ENCODE measurements around the gene PARD6A.

Gene PARD6A

GRCh38 chr16:67661101-67661761 is 471 bp downstream of the PARD6A start:
- Histone ChIP-seq H3K4me3 (ENCODE audit: insufficient read depth in 1 of 2, low read depth in 1 of 2, low read length in 2 of 2) (peak overlapping the region; percentile 82 to 100), H3K4me2 (ENCODE audit: low read length, poor library complexity, severe bottlenecking) (peak overlapping the region; percentile 52), H2BK12ac (ENCODE audit: low read length in 2 of 2) (no peak overlapping the region)

GRCh38 chr16:67661886-67662652 is 1.3 kb downstream of the PARD6A start:
- 94% methylated on average over 34 of the region's 34 CpGs for WGBS
- Histone ChIP-seq H2AFZ (ENCODE audit: low read depth, low read length) (no peak overlapping the region), H3K79me1 (replicated peaks; ENCODE audit: low read length, poor library complexity, severe bottlenecking) (peaks cover 11% of the 10 kb centered on the region), H3K4me2 (ENCODE audit: low read length, poor library complexity, severe bottlenecking) (no peak overlapping the region), H3K9ac (ENCODE audit: low read length) (no peak overlapping the region), H3K9me3 (ENCODE audit: control insufficient read depth, low read length) (no peaks in the 10 kb centered on the region), H3K18ac (ENCODE audit: low read depth in 1 of 2, low read length in 2 of 2) (no peak overlapping the region), H2BK12ac (ENCODE audit: low read length in 2 of 2) (no peak overlapping the region), H3K4me1 (ENCODE audit: control insufficient read depth, insufficient read depth, low read depth, low read length) (peaks cover 28% of the 10 kb centered on the region), H3K14ac (ENCODE audit: low read length in 2 of 2) (no peak overlapping the region), H2BK120ac (ENCODE audit: low read depth, low read length) (no peak overlapping the region), H3K27ac (ENCODE audit: low read length, poor library complexity, severe bottlenecking) (no peak overlapping the region), H2AK5ac (ENCODE audit: low read length, severe bottlenecking) (no peak overlapping the region), H3K36me3 (ENCODE audit: control insufficient read depth in 1 of 2, insufficient read depth in 2 of 2, low read depth in 1 of 2, low read length in 2 of 2) (peaks cover 25 to 44% of the 10 kb centered on the region in 2 experiments), H3K4ac (ENCODE audit: low read depth in 1 of 2, low read length in 2 of 2) (no peak overlapping the region), H4K8ac (ENCODE audit: low read length) (no peak overlapping the region), H2BK15ac (ENCODE audit: low read depth, poor library complexity, severe bottlenecking) (no peak overlapping the region), H3K4me3 (ENCODE audit: insufficient read depth in 1 of 2, low read depth in 1 of 2, low read length in 2 of 2) (no peak overlapping the region), H3K23ac (ENCODE audit: low read length in 2 of 2) (no peak overlapping the region), H4K91ac (ENCODE audit: low read length) (no peak overlapping the region), H3K27me3 (ENCODE audit: control insufficient read depth in 1 of 2, insufficient read depth in 1 of 2, low read length in 2 of 2) (no peaks in the 10 kb centered on the region), H2BK5ac (ENCODE audit: low read depth, low read length, poor library complexity, severe bottlenecking) (no peak overlapping the region)
- DNase-seq = no peak

More at GRCh38 chr16:67661101-67661761, 471 bp downstream of the PARD6A start:
- Histone ChIP-seq H2BK5ac (ENCODE audit: low read depth, low read length, poor library complexity, severe bottlenecking) (no peak overlapping the region), H2BK120ac (ENCODE audit: low read depth, low read length) (no peak overlapping the region), H3K9me3 (ENCODE audit: control insufficient read depth, low read length) (no peaks in the 10 kb centered on the region), H3K18ac (ENCODE audit: low read depth in 1 of 2, low read length in 2 of 2) (no peak overlapping the region), H3K23ac (ENCODE audit: low read length in 2 of 2) (no peak overlapping the region), H3K9ac (ENCODE audit: low read length) (peak overlapping the region; percentile 37), H4K91ac (ENCODE audit: low read length) (peak overlapping the region; percentile 22), H3K27me3 (ENCODE audit: control insufficient read depth in 1 of 2, insufficient read depth in 1 of 2, low read length in 2 of 2) (no peaks in the 10 kb centered on the region), H3K79me1 (replicated peaks; ENCODE audit: low read length, poor library complexity, severe bottlenecking) (peaks cover 11% of the 10 kb centered on the region), H3K14ac (ENCODE audit: low read length in 2 of 2) (no peak overlapping the region), H2AK5ac (ENCODE audit: low read length, severe bottlenecking) (no peak overlapping the region), H3K27ac (ENCODE audit: low read length, poor library complexity, severe bottlenecking) (peak overlapping the region; percentile 18), H3K4ac (ENCODE audit: low read depth in 1 of 2, low read length in 2 of 2) (no peak overlapping the region), H3K36me3 (ENCODE audit: control insufficient read depth in 1 of 2, insufficient read depth in 2 of 2, low read depth in 1 of 2, low read length in 2 of 2) (peaks cover 25 to 49% of the 10 kb centered on the region in 2 experiments), H2BK15ac (ENCODE audit: low read depth, poor library complexity, severe bottlenecking) (no peak overlapping the region), H2AFZ (ENCODE audit: low read depth, low read length) (no peak overlapping the region), H4K8ac (ENCODE audit: low read length) (no peak overlapping the region), H3K4me1 (ENCODE audit: control insufficient read depth, insufficient read depth, low read depth, low read length) (peaks cover 24% of the 10 kb centered on the region)
- peak; percentile 77 for DNase-seq
- 21% methylated on average over 38 of the region's 39 CpGs for WGBS

DNA sequence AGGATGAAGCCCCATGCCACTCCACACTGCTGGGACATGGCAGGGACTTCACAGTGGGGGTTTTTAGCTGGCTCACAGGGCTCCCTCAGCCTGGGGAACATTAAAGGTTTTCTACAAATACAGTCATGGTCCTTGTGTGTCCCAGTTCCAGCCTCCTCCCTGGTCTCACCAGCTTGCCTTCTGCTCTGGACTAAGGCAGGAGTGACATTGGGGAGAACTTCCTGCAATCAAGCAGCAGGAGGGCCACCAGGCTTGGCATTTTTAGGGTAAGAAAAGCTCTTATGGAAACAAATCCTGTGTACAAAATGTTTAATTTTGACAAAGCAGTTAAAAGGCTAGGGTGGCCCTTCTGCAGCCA is 1.9 kb downstream of the PARD6A start:
- Histone ChIP-seq H3K9me3 (ENCODE audit: control insufficient read depth, low read length) (no peaks in the 10 kb centered on the region), H3K9ac (ENCODE audit: low read length) (no peak overlapping the region), H2BK5ac (ENCODE audit: low read depth, low read length, poor library complexity, severe bottlenecking) (no peak overlapping the region), H2BK15ac (ENCODE audit: low read depth, poor library complexity, severe bottlenecking) (no peak overlapping the region), H2AFZ (ENCODE audit: low read depth, low read length) (no peak overlapping the region), H3K4me3 (ENCODE audit: insufficient read depth in 1 of 2, low read depth in 1 of 2, low read length in 2 of 2) (no peak overlapping the region), H3K27ac (ENCODE audit: low read length, poor library complexity, severe bottlenecking) (no peak overlapping the region), H4K91ac (ENCODE audit: low read length) (no peak overlapping the region), H3K18ac (ENCODE audit: low read depth in 1 of 2, low read length in 2 of 2) (no peak overlapping the region), H3K27me3 (ENCODE audit: control insufficient read depth in 1 of 2, insufficient read depth in 1 of 2, low read length in 2 of 2) (no peaks in the 10 kb centered on the region), H3K4me1 (ENCODE audit: control insufficient read depth, insufficient read depth, low read depth, low read length) (peaks cover 34% of the 10 kb centered on the region), H3K36me3 (ENCODE audit: control insufficient read depth in 1 of 2, insufficient read depth in 2 of 2, low read depth in 1 of 2, low read length in 2 of 2) (peaks cover 25 to 39% of the 10 kb centered on the region in 2 experiments), H4K8ac (ENCODE audit: low read length) (no peak overlapping the region), H2BK120ac (ENCODE audit: low read depth, low read length) (no peak overlapping the region), H2AK5ac (ENCODE audit: low read length, severe bottlenecking) (no peak overlapping the region), H3K4ac (ENCODE audit: low read depth in 1 of 2, low read length in 2 of 2) (no peak overlapping the region), H2BK12ac (ENCODE audit: low read length in 2 of 2) (no peak overlapping the region), H3K14ac (ENCODE audit: low read length in 2 of 2) (no peak overlapping the region), H3K4me2 (ENCODE audit: low read length, poor library complexity, severe bottlenecking) (no peak overlapping the region), H3K23ac (ENCODE audit: low read length in 2 of 2) (no peak overlapping the region), H3K79me1 (replicated peaks; ENCODE audit: low read length, poor library complexity, severe bottlenecking) (peaks cover 11% of the 10 kb centered on the region)
- no peak for DNase-seq

- DNase-seq = peak; percentile 26
- Histone ChIP-seq H3K4me3 (ENCODE audit: insufficient read depth in 1 of 2, low read depth in 1 of 2, low read length in 2 of 2) (no peak overlapping the region), H2BK15ac (ENCODE audit: low read depth, poor library complexity, severe bottlenecking) (no peak overlapping the region), H4K91ac (ENCODE audit: low read length) (no peak overlapping the region), H3K27ac (ENCODE audit: low read length, poor library complexity, severe bottlenecking) (no peak overlapping the region), H3K4me1 (ENCODE audit: control insufficient read depth, insufficient read depth, low read depth, low read length) (peaks cover 39% of the 10 kb centered on the region), H3K79me1 (replicated peaks; ENCODE audit: low read length, poor library complexity, severe bottlenecking) (peaks cover 11% of the 10 kb centered on the region), H3K23ac (ENCODE audit: low read length in 2 of 2) (no peak overlapping the region), H3K27me3 (ENCODE audit: control insufficient read depth in 1 of 2, insufficient read depth in 1 of 2, low read length in 2 of 2) (no peaks in the 10 kb centered on the region), H3K9ac (ENCODE audit: low read length) (no peak overlapping the region), H3K18ac (ENCODE audit: low read depth in 1 of 2, low read length in 2 of 2) (no peak overlapping the region), H2AK5ac (ENCODE audit: low read length, severe bottlenecking) (no peak overlapping the region), H3K14ac (ENCODE audit: low read length in 2 of 2) (no peak overlapping the region), H3K9me3 (ENCODE audit: control insufficient read depth, low read length) (no peaks in the 10 kb centered on the region), H2BK12ac (ENCODE audit: low read length in 2 of 2) (no peak overlapping the region), H2BK120ac (ENCODE audit: low read depth, low read length) (no peak overlapping the region), H2AFZ (ENCODE audit: low read depth, low read length) (no peak overlapping the region), H3K4ac (ENCODE audit: low read depth in 1 of 2, low read length in 2 of 2) (no peak overlapping the region), H3K4me2 (ENCODE audit: low read length, poor library complexity, severe bottlenecking) (no peak overlapping the region), H3K36me3 (ENCODE audit: control insufficient read depth in 1 of 2, insufficient read depth in 2 of 2, low read depth in 1 of 2, low read length in 2 of 2) (peaks cover 25 to 32% of the 10 kb centered on the region in 2 experiments), H4K8ac (ENCODE audit: low read length) (no peak overlapping the region), H2BK5ac (ENCODE audit: low read depth, low read length, poor library complexity, severe bottlenecking) (no peak overlapping the region)
- WGBS = 81% methylated on average over 25 of the region's 25 CpGs
Observed at GRCh38 chr16:67663151-67663876, 2.6 kb downstream of the PARD6A start.

Measured in mesenchymal stem cell (in vitro differentiated cells and primary cell).